Measurements from ENCODE around the gene MYL1.

MYL1 gene

DNA sequence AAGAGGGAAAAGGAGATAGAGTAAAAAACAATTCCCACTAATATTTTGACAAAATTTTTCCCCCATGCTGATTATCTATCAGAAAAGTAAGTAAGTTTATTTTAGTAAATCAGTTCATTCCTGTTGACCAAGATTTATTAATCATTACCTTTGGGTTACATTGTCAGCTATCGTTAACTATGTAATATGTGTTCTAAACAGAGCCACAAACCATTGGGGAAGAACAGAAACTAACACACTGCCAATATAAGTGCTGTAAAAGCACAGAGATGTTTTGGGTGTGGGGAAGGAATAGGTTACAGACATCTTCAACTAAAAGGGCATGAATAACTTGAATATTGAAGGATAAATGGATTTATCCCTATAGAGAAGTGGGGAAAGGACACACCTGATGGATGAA lies 47.3 kb downstream of the MYL1 start:
- DNase-seq: no peak

- no peak for DNase-seq
Observed at GRCh38 chr2:210264282-210264681, 50.7 kb downstream of the MYL1 start.

- no peak for DNase-seq
Observed at GRCh38 chr2:210263841-210264240, 51.1 kb downstream of the MYL1 start.

DNA sequence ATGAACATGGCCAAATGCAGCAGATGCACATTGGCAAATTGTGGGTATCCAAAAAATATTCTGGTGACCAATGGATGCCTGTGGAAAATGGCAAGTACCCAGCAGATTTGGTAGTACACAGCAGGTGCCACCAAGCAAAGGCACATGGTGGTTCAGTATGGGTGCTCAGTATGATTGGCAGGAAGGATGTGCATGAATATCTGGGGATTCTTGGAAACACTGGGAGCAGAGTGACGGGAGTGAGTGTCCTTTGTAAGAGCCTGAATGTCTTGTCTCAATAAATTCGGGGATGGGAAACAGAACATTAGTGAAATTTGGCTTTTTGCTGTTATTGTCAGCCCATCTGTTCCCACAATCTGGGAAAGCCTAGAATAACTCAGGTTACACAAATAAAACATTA lies 52.9 kb downstream of the MYL1 start:
- DNase-seq: no peak

DNA sequence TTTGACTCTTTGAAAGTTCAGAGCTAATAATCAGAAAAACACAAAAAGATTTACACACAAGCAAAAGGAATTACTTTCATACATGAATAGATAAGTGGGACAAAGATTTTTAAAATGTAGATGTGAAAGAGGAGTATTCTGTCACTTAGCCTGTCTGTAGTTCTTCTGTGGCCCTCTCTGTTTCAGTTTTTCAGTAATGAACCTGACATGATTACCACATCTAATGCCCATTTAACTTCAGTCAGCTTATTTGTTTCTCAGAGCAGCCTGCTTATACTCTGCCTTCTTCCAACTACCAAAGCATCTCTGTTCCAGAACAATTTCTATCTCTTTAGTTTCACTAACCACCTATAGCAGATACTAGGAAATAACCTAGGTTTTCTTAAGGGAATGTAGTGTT lies 55.3 kb downstream of the MYL1 start:
- no peak for DNase-seq

DNA sequence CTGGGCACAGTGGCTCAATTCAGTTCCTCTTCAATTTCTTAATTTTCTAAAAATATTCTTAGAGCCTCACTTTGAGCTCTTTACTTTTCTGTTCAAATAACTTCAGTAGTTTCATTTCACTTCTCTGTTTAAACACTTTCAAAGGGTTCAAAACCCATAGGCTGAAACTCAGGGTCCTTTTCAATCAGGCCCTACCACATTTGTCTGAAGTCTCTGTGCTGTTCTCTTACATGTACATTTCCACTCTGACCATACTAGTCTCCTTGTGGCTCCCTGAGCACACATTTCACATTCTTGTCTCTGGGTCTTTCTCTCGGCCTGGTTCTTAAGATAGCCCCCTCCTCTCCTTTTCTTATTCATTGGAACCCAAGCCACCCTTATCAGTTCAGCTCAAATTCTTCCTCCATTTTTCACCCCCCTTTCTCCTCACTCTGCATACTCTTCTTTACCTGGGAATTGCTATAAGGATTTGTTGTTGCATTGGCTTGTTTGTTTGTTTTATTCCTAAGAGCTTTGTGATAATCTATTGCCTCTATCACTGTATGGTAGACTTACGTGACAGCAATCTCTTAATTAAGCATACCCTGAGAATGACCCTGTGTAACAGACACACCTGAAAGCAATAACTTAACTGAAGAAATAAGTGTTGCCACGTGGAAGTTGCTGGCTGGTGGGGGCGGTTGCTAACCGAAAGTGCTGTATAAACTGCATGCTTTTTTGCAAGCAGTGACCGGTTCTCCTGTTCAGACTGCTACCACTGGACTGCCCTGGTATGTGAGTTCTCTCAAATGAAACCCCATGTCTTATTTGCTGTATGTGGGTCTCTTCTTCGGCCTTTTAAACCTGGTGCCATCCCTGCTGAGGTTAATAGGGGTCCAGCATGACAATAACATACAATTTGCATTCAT lies 62.0 kb downstream of the MYL1 start:
- DNase-seq: no peak

DNA sequence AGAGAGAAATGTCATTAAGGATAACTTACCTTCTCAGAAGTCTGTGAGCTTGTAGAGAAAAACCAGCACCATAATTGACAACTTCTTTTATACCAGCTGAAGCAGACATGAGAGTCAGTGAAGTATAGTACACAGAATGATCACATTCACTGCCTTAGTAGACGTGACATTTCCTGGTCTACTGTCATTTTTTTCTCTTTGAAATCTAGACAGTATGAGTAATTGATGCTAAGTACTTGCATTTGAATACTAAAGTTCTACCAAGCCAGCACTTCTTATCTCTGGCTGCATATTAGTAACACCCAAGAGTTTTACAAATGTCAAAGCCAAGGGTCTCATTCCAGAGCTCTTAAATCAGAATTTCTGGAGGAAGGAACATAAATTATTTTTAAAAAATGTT lies 64.4 kb downstream of the MYL1 start:
- DNase-seq: no peak
